Naive thymus-derived CD4-positive, alpha-beta T cell (primary cell): Measurements from ENCODE around the gene SPATA31A6. TPM values are rescaled to one million over a fixed set of nuclear protein-coding genes. Genes with fewer than 3 reads are reported as not detected.
"Not testable (repeated sequence)": the region's sequence is repeated elsewhere in the genome, so short reads cannot be mapped to it uniquely, and the experiment has no call there.

Source experiments
- ATAC-seq: fragments of 150-1000 bp; cut with Tn5 transposase; 2 replicates; pipeline ENCODE4 v1.10.0; 2021; ENCODE audit warnings: mild to moderate bottlenecking, moderate library complexity
- CTCF ChIA-PET: fragments of 350-600 bp; sonication (Branson Sonifier 250); formaldehyde crosslinking; loops from one replicate; lab custom pipeline; 2021; ENCODE audit warnings: antibody characterized with exemption; lab: Charles Lee
- POLR2A ChIA-PET: fragments of 350-600 bp; sonication (Branson Sonifier 250); formaldehyde crosslinking; loops from one replicate; lab custom pipeline; 2021; ENCODE audit warnings: antibody characterized with exemption, inconsistent platforms; lab: Charles Lee
- DNase-seq, 9 donors: peaks; one replicate each; pipeline versions ENCODE4 v3.0.0 to v3.0.0-alpha.2; 2020 to 2022; ENCODE audit warnings: mixed read lengths in 1 of 9
- H3K27ac ChIP-seq: one replicate; pipeline ENCODE4 v1.7.0; 2013; ENCODE audit warnings: mild to moderate bottlenecking, low read depth, low read length, moderate library complexity
- H3K27me3 ChIP-seq, 2 donors: one replicate each; pipeline ENCODE4 v1.7.0; 2013; ENCODE audit warnings: low read length in 2 of 2, mild to moderate bottlenecking in 2 of 2, moderate library complexity in 2 of 2; ENCODE audit not compliant: control insufficient read depth in 2 of 2, insufficient read depth in 2 of 2
- H3K36me3 ChIP-seq, 3 experiments: 1 replicate in 2 of 3; 2 replicates in 1 of 3; pipeline ENCODE4 v1.7.0; 2013; ENCODE audit warnings: low read length in 3 of 3, mild to moderate bottlenecking in 3 of 3, moderate library complexity in 1 of 3; ENCODE audit not compliant: insufficient read depth in 3 of 3, control insufficient read depth in 2 of 3
- H3K4me1 ChIP-seq, 2 donors: one replicate each; pipeline ENCODE4 v1.7.0; 2013; ENCODE audit warnings: low read length in 2 of 2, mild to moderate bottlenecking in 2 of 2, moderate library complexity in 1 of 2; ENCODE audit not compliant: control insufficient read depth in 2 of 2, insufficient read depth in 2 of 2
- H3K4me3 ChIP-seq: 2 replicates; pipeline ENCODE4 v1.7.0; 2013; ENCODE audit warnings: mild to moderate bottlenecking, low read length
- H3K9me3 ChIP-seq, 3 experiments: 1 replicate in 2 of 3; 2 replicates in 1 of 3; pipeline ENCODE4 v1.7.0; 2013; ENCODE audit warnings: low read length in 3 of 3; ENCODE audit not compliant: control insufficient read depth in 2 of 3
- H3K27ac Mint-ChIP-seq, 9 donors: one replicate each; pipeline ENCODE4 v1.8.0; 2020 to 2022; ENCODE audit warnings: mixed read lengths in 9 of 9, mild to moderate bottlenecking in 8 of 9, moderate library complexity in 5 of 9, inconsistent platforms in 2 of 9
- H3K27me3 Mint-ChIP-seq, 5 donors: one replicate each; pipeline ENCODE4 v1.8.0; 2021 to 2022; ENCODE audit warnings: mixed read lengths in 5 of 5, mild to moderate bottlenecking in 1 of 5
- H3K36me3 Mint-ChIP-seq, 5 donors: one replicate each; pipeline ENCODE4 v1.8.0; 2020 to 2022; ENCODE audit warnings: mixed read lengths in 5 of 5, mild to moderate bottlenecking in 3 of 5, inconsistent platforms in 1 of 5
- H3K4me1 Mint-ChIP-seq, 7 donors: one replicate each; pipeline ENCODE4 v1.8.0; 2020 to 2022; ENCODE audit warnings: mixed read lengths in 7 of 7, mild to moderate bottlenecking in 3 of 7, inconsistent platforms in 1 of 7
- H3K4me3 Mint-ChIP-seq, 10 donors: one replicate each; pipeline ENCODE4 v1.8.0; 2020 to 2022; ENCODE audit warnings: mild to moderate bottlenecking in 10 of 10, mixed read lengths in 10 of 10, moderate library complexity in 6 of 10, inconsistent platforms in 2 of 10
- H3K9me3 Mint-ChIP-seq, 11 donors: one replicate each; pipeline ENCODE4 v1.8.0; 2020 to 2022; ENCODE audit warnings: mixed read lengths in 11 of 11, mild to moderate bottlenecking in 4 of 11, inconsistent platforms in 1 of 11, moderate library complexity in 1 of 11
- intact Hi-C, 2 donors: fragments of 100-400 bp; cut with micrococcal nuclease; formaldehyde crosslinking; loops; one replicate each; pipeline ENCODE4 v1.15.1; 2023
- polyA plus RNA-seq, 2 donors: library from polyadenylated mRNA; unstranded; fragments of 300-500 nt; fragmentation: Illumina TruSeq; gene quantifications; one replicate each; pipeline ENCODE4 v1.2.3, GENCODE V29; 2021
- total RNA-seq, 6 experiments: library from RNA in 5 of 6; stranded (reverse) in 5 of 6; gene quantifications; 1 replicate in 5 of 6; 2 replicates in 1 of 6; pipeline ENCODE4 v1.2.3 and lab custom pipeline; 2021 to 2026

SPATA31A6 gene
- not detected for total RNA-seq
- not detected for polyA plus RNA-seq
- not detected for total RNA-seq (lab: John Stamatoyannopoulos, UW)

DNA sequence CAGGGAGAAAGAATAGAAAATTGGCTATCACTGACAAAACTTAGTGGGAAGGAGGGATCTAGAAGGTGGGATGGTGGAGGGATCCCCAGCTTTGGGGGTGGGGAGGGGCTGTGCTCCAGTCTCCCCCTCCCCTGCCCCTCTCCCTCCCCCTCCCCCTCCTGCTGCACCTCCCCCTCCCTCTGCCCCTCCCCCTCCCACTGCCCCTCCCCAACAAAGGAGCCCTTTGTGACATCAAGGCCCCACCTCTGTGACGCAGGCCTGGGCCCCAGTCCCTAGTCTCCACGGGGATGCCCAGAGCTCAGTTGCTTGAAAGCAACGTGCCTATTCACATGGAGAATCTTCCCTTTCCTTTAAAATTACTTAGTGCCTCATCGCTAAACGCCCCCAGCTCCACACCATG lies at the start of gene SPATA31A6:
Gene SPATA31A6 (plus strand): TSS at position 301 of the 400 bp plus-strand sequence. CDS start 29 bp downstream, at position 330.
- ATAC-seq, H3K36me3 ChIP-seq, H3K9me3 Mint-ChIP-seq, H3K36me3 Mint-ChIP-seq, H3K9me3 ChIP-seq, H3K4me3 Mint-ChIP-seq, intact Hi-C loops, H3K27me3 ChIP-seq, H3K4me1 Mint-ChIP-seq, POLR2A ChIA-PET, H3K27ac Mint-ChIP-seq, H3K27ac ChIP-seq, H3K27me3 Mint-ChIP-seq, H3K4me1 ChIP-seq, DNase-seq, H3K4me3 ChIP-seq, CTCF ChIA-PET: not testable (repeated sequence)

DNA sequence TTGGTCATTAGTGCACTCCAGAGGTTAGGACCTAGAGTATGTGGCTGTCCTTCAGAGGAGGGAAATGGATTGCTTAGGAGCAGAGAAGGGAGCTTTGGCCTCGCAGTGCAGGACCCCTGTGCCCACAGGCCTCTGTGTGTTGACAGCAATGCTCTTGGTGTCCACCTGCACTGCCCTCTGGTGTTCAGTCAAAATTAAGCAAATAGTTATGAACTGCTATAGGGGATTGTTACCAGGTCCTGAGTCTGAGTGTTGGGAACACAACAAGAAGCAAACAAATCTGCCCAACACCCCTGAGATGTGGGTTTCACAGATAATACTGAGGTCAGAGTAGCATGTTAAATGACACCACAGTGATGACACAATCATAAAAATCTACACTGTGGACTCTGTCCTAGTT lies 23.2 kb upstream of the SPATA31A6 start:
- intact Hi-C loops, ATAC-seq, H3K27me3 ChIP-seq, H3K27me3 Mint-ChIP-seq, H3K27ac ChIP-seq, H3K4me1 Mint-ChIP-seq, CTCF ChIA-PET, H3K4me3 ChIP-seq, H3K9me3 ChIP-seq, H3K4me3 Mint-ChIP-seq, H3K9me3 Mint-ChIP-seq, H3K36me3 ChIP-seq, H3K4me1 ChIP-seq, H3K36me3 Mint-ChIP-seq, POLR2A ChIA-PET, H3K27ac Mint-ChIP-seq: not testable (repeated sequence)
- peak in 1 of 9 donors; percentile 1 for DNase-seq

DNA sequence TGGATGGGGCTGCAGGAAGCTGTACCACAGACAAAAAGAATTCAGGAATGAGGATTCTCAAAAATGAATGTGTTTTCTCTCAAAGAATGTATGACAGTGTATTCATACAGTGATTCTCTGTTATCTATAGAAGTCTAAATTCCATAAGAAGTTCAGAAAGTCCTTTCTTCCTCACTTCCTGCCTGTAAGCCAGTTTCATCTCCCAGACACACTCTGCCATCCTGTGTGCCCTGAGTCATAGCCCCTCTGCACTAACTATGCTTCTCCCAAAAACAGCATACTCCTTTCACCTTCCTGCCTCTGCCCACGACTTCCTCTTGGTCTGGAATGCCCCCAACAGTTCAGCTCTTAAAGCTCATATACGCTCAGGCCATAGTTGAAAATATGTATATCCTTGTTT lies 36.4 kb downstream of the SPATA31A6 start:
- CTCF ChIA-PET, H3K9me3 Mint-ChIP-seq, H3K36me3 Mint-ChIP-seq, POLR2A ChIA-PET, H3K27me3 ChIP-seq, H3K27ac Mint-ChIP-seq, H3K4me1 Mint-ChIP-seq, H3K36me3 ChIP-seq, ATAC-seq, H3K27ac ChIP-seq, H3K9me3 ChIP-seq, intact Hi-C loops, H3K4me3 ChIP-seq, H3K4me1 ChIP-seq, H3K4me3 Mint-ChIP-seq, DNase-seq, H3K27me3 Mint-ChIP-seq: not testable (repeated sequence)

DNA sequence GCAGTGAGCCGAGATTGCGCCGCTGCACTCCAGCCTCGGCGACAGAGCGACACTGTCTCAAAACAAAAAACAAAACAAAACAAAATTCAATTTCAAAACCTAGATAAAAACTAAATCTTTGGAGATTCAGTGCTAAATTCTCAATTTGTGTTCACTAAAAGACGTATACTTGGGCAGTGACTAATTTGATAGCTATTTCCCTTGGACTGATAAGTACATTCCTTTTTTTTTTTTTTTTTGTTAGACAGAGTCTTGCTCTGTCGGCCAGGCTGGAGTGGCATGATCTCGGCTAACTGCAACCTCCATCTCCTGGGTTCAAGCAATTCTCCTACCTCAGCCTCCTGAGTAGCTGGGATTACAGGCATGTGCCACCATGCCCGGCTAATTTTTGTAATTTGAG lies 39.8 kb downstream of the SPATA31A6 start:
- ATAC-seq, H3K27ac ChIP-seq, H3K36me3 Mint-ChIP-seq, H3K4me3 Mint-ChIP-seq, H3K27me3 Mint-ChIP-seq, H3K4me1 ChIP-seq, CTCF ChIA-PET, H3K27ac Mint-ChIP-seq, H3K4me3 ChIP-seq, POLR2A ChIA-PET, DNase-seq, H3K9me3 Mint-ChIP-seq, H3K4me1 Mint-ChIP-seq, H3K27me3 ChIP-seq, H3K36me3 ChIP-seq, H3K9me3 ChIP-seq, intact Hi-C loops: not testable (repeated sequence)

DNA sequence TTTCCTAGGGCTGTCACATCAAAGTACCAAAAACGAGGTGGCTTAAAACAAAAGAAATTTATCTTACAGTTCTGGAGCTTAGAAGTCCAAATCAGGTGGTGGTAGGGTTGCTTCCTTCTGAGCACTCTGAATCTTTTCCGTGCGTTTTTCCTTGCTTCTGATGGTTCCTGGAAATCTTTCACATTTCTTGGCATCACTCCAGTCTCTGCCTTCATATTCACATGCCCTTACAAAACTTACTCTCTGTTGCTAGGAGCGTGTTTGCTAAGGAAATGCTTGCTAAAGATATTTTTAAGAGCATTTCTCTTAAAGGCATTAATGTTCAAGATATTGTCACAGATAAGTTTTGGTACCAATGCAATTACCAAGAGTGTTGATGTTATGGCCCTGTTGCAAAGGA lies 49.6 kb downstream of the SPATA31A6 start:
- ATAC-seq, result not testable (repeated sequence)

DNA sequence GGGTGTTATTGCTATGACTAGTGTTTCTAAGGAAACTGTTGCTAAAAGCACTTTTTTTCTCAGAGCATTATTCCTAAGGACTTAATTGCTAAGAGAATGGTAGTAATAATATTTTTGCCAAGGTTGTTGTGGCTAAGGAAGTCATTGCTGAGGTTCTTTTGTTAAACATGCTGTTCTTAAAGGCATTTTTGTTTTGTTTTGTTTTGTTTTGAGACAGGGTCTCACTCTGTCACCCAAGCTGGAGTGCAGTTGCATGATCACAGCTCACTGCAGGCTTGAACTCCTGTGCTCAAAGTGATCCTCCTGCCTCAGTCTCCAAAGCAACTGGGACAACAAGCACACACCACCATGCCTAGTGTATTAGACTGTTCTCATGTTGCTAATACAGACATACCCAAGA lies 51.2 kb downstream of the SPATA31A6 start:
- H3K9me3 ChIP-seq, H3K9me3 Mint-ChIP-seq, H3K27ac ChIP-seq, H3K36me3 Mint-ChIP-seq, ATAC-seq, H3K4me3 Mint-ChIP-seq, H3K36me3 ChIP-seq, POLR2A ChIA-PET, CTCF ChIA-PET, H3K27me3 ChIP-seq, intact Hi-C loops, H3K4me1 ChIP-seq, DNase-seq, H3K4me1 Mint-ChIP-seq, H3K4me3 ChIP-seq, H3K27me3 Mint-ChIP-seq, H3K27ac Mint-ChIP-seq: not testable (repeated sequence)

More for the DNA sequence above, 49.6 kb downstream of the SPATA31A6 start:
- H3K36me3 Mint-ChIP-seq, H3K9me3 Mint-ChIP-seq, H3K36me3 ChIP-seq, H3K27me3 Mint-ChIP-seq, POLR2A ChIA-PET, H3K9me3 ChIP-seq, DNase-seq, H3K4me3 ChIP-seq, H3K4me1 Mint-ChIP-seq, CTCF ChIA-PET, H3K4me1 ChIP-seq, H3K27ac ChIP-seq, H3K27me3 ChIP-seq, H3K4me3 Mint-ChIP-seq, H3K27ac Mint-ChIP-seq, intact Hi-C loops: not testable (repeated sequence)

DNA sequence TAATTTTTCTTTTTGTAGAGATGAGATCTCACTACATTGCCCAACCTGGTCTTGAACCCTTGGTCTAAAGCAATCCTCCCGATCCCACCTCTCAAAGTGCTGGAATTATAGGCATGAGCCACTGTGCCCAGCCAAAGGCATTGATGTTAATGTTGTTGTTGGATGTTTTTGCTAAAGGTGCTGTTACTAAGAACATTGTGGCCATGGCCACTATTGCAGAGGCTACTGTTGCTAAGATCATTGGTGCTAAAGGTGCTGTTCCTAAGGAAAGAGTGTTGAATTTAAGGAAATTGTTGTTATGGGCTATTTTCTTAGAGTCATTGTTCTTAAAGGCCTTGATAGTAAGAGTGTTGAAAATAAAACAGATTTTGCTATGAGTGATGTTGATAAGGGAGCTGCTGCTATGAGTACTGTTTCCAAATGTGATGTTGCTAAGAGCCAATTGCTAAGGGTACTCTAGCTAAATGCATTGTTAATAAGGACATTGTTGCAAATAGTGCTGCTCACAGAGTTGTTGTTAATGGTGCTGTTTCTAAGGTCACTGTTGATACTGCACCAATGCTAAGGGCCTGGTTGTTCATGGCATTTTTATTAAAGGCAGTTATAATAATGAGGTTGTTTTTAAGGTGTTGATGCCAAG lies 52.0 kb downstream of the SPATA31A6 start:
- H3K36me3 ChIP-seq, POLR2A ChIA-PET, H3K27ac Mint-ChIP-seq, CTCF ChIA-PET, H3K4me3 ChIP-seq, H3K36me3 Mint-ChIP-seq, H3K27me3 ChIP-seq, H3K4me3 Mint-ChIP-seq, H3K27ac ChIP-seq, H3K9me3 Mint-ChIP-seq, H3K9me3 ChIP-seq, H3K4me1 ChIP-seq, DNase-seq, intact Hi-C loops, H3K4me1 Mint-ChIP-seq, H3K27me3 Mint-ChIP-seq, ATAC-seq: not testable (repeated sequence)
